Naive B cell (primary cell): Measurements from ENCODE around the gene KRTAP5-7. TPM values are rescaled to one million over a fixed set of nuclear protein-coding genes. Genes with fewer than 3 reads are reported as not detected.

Experiments used
- ATAC-seq, 2 donors: fragments of 150-1000 bp; cut with Tn5 transposase; 2 replicates each; pipeline ENCODE4 v1.10.0; 2021; ENCODE audit warnings: low read depth in 2 of 2, mild to moderate bottlenecking in 2 of 2, moderate library complexity in 2 of 2
- DNase-seq: peaks from one replicate; pipeline ENCODE4 v3.0.0; 2022
- H3K27ac Mint-ChIP-seq, 6 donors: one replicate each; pipeline ENCODE4 v1.8.0; 2020 to 2022; ENCODE audit warnings: mild to moderate bottlenecking in 6 of 6, mixed read lengths in 6 of 6, moderate library complexity in 5 of 6, inconsistent platforms in 2 of 6
- H3K27me3 Mint-ChIP-seq, 3 donors: one replicate each; pipeline ENCODE4 v1.8.0; 2021 to 2022; ENCODE audit warnings: mixed read lengths in 3 of 3, mild to moderate bottlenecking in 1 of 3
- H3K36me3 Mint-ChIP-seq, 2 donors: one replicate each; pipeline ENCODE4 v1.8.0; 2020 to 2022; ENCODE audit warnings: mixed read lengths in 2 of 2, inconsistent platforms in 1 of 2, mild to moderate bottlenecking in 1 of 2
- H3K4me1 Mint-ChIP-seq, 3 donors: one replicate each; pipeline ENCODE4 v1.8.0; 2020 to 2022; ENCODE audit warnings: mixed read lengths in 3 of 3, inconsistent platforms in 1 of 3, mild to moderate bottlenecking in 1 of 3, moderate library complexity in 1 of 3
- H3K4me3 Mint-ChIP-seq, 8 donors: one replicate each; pipeline ENCODE4 v1.8.0; 2020 to 2022; ENCODE audit warnings: mild to moderate bottlenecking in 8 of 8, mixed read lengths in 8 of 8, moderate library complexity in 8 of 8, inconsistent platforms in 2 of 8
- H3K9me3 Mint-ChIP-seq, 7 donors: one replicate each; pipeline ENCODE4 v1.8.0; 2020 to 2022; ENCODE audit warnings: mixed read lengths in 7 of 7, mild to moderate bottlenecking in 5 of 7, inconsistent platforms in 2 of 7, moderate library complexity in 1 of 7
- polyA plus RNA-seq, 6 donors: library from polyadenylated mRNA; unstranded; fragments of 300-500 nt; fragmentation: Illumina TruSeq; gene quantifications; one replicate each; pipeline ENCODE4 v1.2.3, GENCODE V29; 2021; ENCODE audit warnings: low read depth in 6 of 6

KRTAP5-7 gene
- polyA plus RNA-seq, 6 donors from 2014 or later, result not detected

GRCh38 chr11:71489311-71490043, 37.6 kb upstream of the KRTAP5-7 start:
- H3K36me3 Mint-ChIP-seq, result peaks cover 36 to 82% of the 10 kb centered on the region in 2 donors
- DNase-seq (no peak), ATAC-seq (no peak)
- H3K27me3 Mint-ChIP-seq, result no peaks in the 10 kb centered on the region
- H3K4me3 Mint-ChIP-seq, result no peak overlapping the region
- H3K4me1 Mint-ChIP-seq, result peaks cover 3 to 19% (median 12%) of the 10 kb centered on the region in 3 donors
- no peak overlapping the region for H3K27ac Mint-ChIP-seq
- H3K9me3 Mint-ChIP-seq, result no peaks in the 10 kb centered on the region

DNA sequence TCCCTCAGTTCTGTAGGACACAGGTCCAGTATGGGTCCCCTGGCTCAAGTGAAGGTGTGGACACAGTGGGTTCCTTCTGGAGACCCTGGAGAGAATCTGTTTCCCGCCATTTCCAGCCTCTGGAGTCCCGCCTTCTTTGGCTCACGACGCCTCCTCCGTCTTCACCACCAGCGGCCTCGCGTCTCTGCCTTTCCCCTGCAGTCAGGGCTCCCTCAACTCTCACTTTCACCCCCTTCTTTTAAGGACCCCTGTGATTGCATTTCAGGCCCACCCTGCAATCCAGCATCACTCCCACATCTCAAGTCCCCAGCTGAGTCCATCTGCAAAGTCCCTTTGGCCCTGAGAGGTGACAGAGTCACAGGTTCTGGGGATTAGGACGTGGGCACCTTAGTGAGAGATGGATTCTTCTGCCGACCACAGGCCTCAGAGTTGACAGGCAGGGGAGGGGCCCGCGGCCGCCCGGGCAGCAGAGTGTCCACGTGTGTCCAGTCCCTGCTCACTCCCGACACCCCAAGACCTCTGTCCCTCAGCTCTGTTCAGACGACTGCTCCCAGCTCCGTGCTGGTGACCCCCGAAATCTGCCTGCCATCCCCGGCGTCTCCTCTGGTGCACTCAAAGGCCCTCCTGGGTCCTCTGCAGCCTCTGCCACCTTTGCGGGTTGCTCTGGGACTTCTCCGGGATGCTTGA, 36.9 kb upstream of the KRTAP5-7 start:
- DNase-seq, result no peak
- Mint-ChIP-seq H3K27me3 (no peaks in the 10 kb centered on the region), H3K4me1 (peaks cover 3 to 16% (median 12%) of the 10 kb centered on the region in 3 donors), H3K9me3 (no peaks in the 10 kb centered on the region), H3K27ac (peak overlapping the region in 1 of 6 donors; percentile 69), H3K36me3 (peaks cover 40 to 82% of the 10 kb centered on the region in 2 donors), H3K4me3 (no peak overlapping the region)
- no peak for ATAC-seq

DNA sequence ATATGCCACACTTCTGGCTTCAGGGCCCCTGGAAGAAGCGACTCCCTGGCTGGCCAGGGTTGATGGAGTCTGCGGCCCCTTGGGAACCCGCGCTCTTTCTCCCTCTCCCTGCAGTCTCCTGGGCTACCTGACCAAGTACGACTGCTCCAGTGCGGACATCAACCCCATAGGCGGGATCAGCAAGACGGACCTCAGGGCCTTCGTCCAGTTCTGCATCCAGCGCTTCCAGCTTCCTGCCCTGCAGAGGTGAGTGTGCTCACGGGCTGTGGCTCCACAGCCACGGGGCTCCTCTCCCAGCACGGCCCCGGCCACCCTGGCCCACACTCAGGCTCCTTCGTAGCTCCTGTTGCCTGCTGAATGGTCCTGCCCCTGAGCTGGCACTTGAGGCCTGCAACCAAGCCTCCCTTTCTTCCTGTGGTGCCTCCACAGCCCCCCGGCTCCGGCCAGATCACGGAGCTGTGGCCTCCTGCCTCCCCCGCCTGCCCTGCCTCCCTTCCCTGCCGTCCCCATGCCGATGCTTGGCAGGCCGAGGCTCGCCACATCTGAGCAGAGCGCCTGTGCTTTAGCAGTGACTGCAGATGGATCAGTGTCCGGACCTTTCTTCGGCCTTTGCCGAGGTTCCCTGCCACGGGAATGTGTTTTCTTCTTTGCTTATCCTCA, 36.2 kb upstream of the KRTAP5-7 start:
- DNase-seq (no peak), ATAC-seq (no peak)
- peaks cover 3 to 14% (median 11%) of the 10 kb centered on the region in 3 donors for H3K4me1 Mint-ChIP-seq
- H3K27me3 Mint-ChIP-seq, result no peaks in the 10 kb centered on the region
- H3K36me3 Mint-ChIP-seq, result peaks cover 40 to 81% of the 10 kb centered on the region in 2 donors
- peak overlapping the region in 1 of 8 donors; percentile 84 for H3K4me3 Mint-ChIP-seq
- no peaks in the 10 kb centered on the region for H3K9me3 Mint-ChIP-seq
- peak overlapping the region in 1 of 6 donors; percentile 76 for H3K27ac Mint-ChIP-seq

GRCh38 chr11:71491531-71491930, 35.5 kb upstream of the KRTAP5-7 start:
- peaks cover 3 to 9% (median 5%) of the 10 kb centered on the region in 3 donors for H3K4me1 Mint-ChIP-seq
- H3K27me3 Mint-ChIP-seq, result no peaks in the 10 kb centered on the region
- H3K9me3 Mint-ChIP-seq, result no peaks in the 10 kb centered on the region
- ATAC-seq (no peak), DNase-seq (no peak)
- peaks cover 35 to 78% of the 10 kb centered on the region in 2 donors for H3K36me3 Mint-ChIP-seq
- peak overlapping the region in 1 of 6 donors; percentile 30 for H3K27ac Mint-ChIP-seq
- H3K4me3 Mint-ChIP-seq, result no peak overlapping the region

GRCh38 chr11:71491940-71492339, 35.1 kb upstream of the KRTAP5-7 start:
- no peaks in the 10 kb centered on the region for H3K27me3 Mint-ChIP-seq
- H3K4me1 Mint-ChIP-seq, result peaks cover 3 to 11% (median 4%) of the 10 kb centered on the region in 3 donors
- no peak overlapping the region for H3K4me3 Mint-ChIP-seq
- no peak for ATAC-seq
- no peak overlapping the region for H3K27ac Mint-ChIP-seq
- no peaks in the 10 kb centered on the region for H3K9me3 Mint-ChIP-seq
- no peak for DNase-seq
- peaks cover 37 to 78% of the 10 kb centered on the region in 2 donors for H3K36me3 Mint-ChIP-seq

DNA sequence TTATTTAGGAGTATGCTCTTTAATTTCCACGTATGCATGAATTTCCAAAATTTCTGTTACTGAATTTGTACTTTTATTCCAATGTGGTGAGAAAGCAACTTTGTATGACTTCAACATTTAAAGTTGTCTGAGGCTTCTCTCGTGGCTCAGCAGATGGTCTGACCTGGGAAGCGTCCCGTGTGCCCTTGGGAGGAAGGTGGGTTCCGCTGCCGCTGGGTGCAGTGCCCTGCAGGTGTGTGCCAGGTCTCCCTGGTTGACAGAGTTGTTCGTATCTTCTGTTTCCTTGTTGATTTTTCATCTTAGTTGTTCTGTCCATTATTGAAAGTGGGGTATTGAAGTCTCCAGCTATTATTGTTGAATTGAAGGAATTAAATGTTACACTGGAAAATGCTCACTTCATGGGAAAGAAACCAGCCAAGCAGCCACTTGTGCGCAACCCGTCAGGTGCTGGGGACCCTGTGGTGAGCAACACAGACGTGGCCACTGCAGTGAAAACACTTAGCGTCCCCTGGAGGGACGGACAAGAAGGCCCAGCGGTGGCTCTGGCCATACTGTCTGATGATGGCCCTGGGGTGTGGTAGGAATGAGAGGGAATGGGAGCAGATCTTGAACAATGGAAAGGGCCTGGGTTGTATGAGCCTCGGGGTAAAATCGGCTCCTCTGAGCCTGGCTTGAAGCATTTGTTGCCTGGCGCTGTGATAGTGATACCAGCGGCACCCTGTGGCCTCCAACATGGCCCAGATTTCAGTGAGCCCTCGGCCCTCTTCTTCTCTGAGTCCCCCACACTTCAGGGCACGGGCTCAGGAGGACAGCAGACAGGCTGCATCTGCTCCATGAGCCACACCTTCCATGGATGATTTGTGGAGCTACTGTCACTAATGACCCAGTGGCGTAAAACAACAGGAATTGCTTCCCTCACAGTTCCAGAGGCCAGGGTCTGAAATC, 31.5 kb upstream of the KRTAP5-7 start:
- H3K4me3 Mint-ChIP-seq, result peak overlapping the region in 1 of 8 donors; percentile 12
- H3K27ac Mint-ChIP-seq, result peak overlapping the region in 2 of 6 donors; percentile 58 to 64
- H3K36me3 Mint-ChIP-seq, result peaks cover 51 to 68% of the 10 kb centered on the region in 2 donors
- DNase-seq (no peak), ATAC-seq (no peak)
- H3K4me1 Mint-ChIP-seq, result peaks cover 0 to 8% (median 3%) of the 10 kb centered on the region in 3 donors
- H3K9me3 Mint-ChIP-seq, result no peaks in the 10 kb centered on the region
- H3K27me3 Mint-ChIP-seq, result no peaks in the 10 kb centered on the region

- H3K9me3 Mint-ChIP-seq, result no peaks in the 10 kb centered on the region
- peaks cover 51 to 62% of the 10 kb centered on the region in 2 donors for H3K36me3 Mint-ChIP-seq
- H3K27ac Mint-ChIP-seq, result peak overlapping the region in 2 of 6 donors; percentile 56 to 65
- no peaks in the 10 kb centered on the region for H3K27me3 Mint-ChIP-seq
- H3K4me1 Mint-ChIP-seq, result peaks cover 0 to 8% (median 3%) of the 10 kb centered on the region in 3 donors
- no peak for ATAC-seq
- no peak overlapping the region for H3K4me3 Mint-ChIP-seq
- DNase-seq, result no peak
These were observed 30.6 kb upstream of the KRTAP5-7 start for GRCh38 chr11:71496421-71496820.

GRCh38 chr11:71498091-71498490, 29.0 kb upstream of the KRTAP5-7 start:
- peaks cover 0 to 4% (median 3%) of the 10 kb centered on the region in 3 donors for H3K4me1 Mint-ChIP-seq
- ATAC-seq (no peak), DNase-seq (no peak)
- H3K36me3 Mint-ChIP-seq, result peaks cover 42 to 60% of the 10 kb centered on the region in 2 donors
- H3K4me3 Mint-ChIP-seq, result no peak overlapping the region
- H3K27me3 Mint-ChIP-seq, result no peaks in the 10 kb centered on the region
- no peaks in the 10 kb centered on the region for H3K9me3 Mint-ChIP-seq
- no peak overlapping the region for H3K27ac Mint-ChIP-seq

DNA sequence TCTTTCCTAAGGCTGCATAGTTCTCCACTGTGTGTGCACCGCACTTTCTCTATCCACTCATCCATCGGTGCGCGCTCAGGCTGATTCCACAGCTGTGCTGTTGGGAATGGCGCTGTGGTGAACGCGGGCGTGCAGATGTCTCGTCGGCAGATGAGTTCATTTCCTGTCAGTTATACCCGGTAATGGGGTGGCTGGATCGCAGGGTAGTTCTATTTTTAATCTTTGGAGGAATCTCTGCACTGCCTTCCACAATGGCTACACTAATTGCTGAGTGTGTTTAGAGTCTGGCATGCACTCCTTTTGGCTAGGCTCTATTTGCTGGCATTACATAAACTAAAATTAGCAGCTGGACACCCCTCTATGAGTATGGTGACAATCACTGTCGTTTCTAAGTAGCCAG, 27.9 kb upstream of the KRTAP5-7 start:
- Mint-ChIP-seq H3K27ac (peak overlapping the region in 1 of 6 donors; percentile 65), H3K9me3 (no peaks in the 10 kb centered on the region), H3K27me3 (no peaks in the 10 kb centered on the region), H3K36me3 (peaks cover 40 to 58% of the 10 kb centered on the region in 2 donors), H3K4me3 (no peak overlapping the region), H3K4me1 (peaks cover 1 to 7% (median 4%) of the 10 kb centered on the region in 3 donors)
- ATAC-seq (no peak), DNase-seq (no peak)

DNA sequence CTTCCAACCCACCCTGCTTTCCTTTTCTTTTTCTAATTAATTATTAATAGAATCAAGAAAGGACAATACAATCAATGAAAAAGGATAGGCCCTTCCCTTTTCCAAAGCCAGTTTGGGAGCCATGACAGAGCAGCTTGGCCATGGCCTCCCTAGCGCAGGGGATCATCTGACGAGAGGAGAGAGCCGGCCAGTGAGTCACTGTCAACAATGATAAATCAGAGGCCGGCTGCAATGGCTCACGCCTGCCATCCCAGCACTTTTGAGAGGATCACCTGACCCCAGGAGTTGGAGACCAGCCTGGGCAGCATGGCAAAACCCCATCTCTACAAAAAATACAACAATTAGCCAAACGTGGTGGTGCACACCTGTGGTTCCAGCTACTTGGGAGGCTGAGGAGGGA, 27.5 kb upstream of the KRTAP5-7 start:
- H3K27ac Mint-ChIP-seq, result no peak overlapping the region
- H3K4me1 Mint-ChIP-seq, result peaks cover 5 to 6% (median 6%) of the 10 kb centered on the region in 3 donors
- peaks cover 37 to 57% of the 10 kb centered on the region in 2 donors for H3K36me3 Mint-ChIP-seq
- H3K27me3 Mint-ChIP-seq, result no peaks in the 10 kb centered on the region
- no peak overlapping the region for H3K4me3 Mint-ChIP-seq
- H3K9me3 Mint-ChIP-seq, result no peaks in the 10 kb centered on the region
- DNase-seq (no peak), ATAC-seq (no peak)

- H3K27ac Mint-ChIP-seq, result peak overlapping the region in 1 of 6 donors; percentile 21
- peaks cover 30 to 54% of the 10 kb centered on the region in 2 donors for H3K36me3 Mint-ChIP-seq
- H3K4me1 Mint-ChIP-seq, result peaks cover 5 to 9% (median 9%) of the 10 kb centered on the region in 3 donors
- peaks cover 0 to 2% (median 0%) of the 10 kb centered on the region in 7 donors for H3K9me3 Mint-ChIP-seq
- DNase-seq (no peak), ATAC-seq (no peak)
- no peak overlapping the region for H3K4me3 Mint-ChIP-seq
- no peaks in the 10 kb centered on the region for H3K27me3 Mint-ChIP-seq
These were observed 26.5 kb upstream of the KRTAP5-7 start for GRCh38 chr11:71500601-71501021.

DNA sequence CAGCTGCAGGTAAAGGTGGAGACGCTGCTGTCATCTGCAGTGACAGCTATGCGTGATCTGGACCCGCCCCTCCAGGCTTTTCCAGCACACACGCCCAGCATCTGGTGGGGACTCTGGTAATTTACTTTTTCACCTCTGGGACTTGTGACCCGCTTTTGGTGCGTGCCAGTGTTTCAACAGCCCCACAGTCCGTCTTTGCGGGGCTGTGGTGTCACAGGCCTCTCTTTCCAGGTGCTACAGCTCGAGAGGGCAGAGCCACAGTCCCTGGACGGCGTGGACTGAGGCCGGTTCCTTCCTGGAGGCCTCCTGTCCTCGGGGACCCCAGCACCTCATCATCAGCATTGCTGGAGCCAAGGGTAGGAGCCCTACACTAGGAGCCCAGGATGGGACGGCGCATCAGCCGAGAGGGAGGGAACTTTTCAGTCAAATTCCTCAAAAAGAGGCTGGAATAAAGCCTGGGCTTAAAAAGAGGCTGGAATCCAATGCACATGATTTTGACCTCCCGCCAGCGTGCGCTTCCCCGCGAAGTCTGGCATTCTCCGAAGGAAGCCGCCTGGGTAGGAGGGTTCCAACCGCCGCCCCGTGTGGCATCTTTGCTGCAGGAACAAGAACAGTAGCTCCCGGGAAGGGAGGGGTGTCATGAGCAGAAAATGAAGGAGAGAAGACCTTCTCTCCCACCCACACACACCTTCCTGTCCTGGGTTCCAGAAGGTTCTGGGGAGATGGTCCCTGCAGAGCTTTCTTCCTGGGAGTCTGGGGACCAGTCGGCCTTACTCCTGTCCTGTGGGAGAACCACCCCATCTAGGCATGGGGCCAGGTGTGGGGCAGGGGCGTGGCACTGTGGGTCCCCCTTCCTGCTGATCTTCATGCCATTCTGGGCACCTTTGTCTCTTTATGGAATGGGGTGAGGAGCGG, 25.7 kb upstream of the KRTAP5-7 start:
- Mint-ChIP-seq H3K36me3 (peaks cover 32 to 58% of the 10 kb centered on the region in 2 donors), H3K27ac (peak overlapping the region in 1 of 6 donors; percentile 36), H3K4me3 (no peak overlapping the region), H3K9me3 (peaks cover 0 to 4% (median under 1%) of the 10 kb centered on the region in 7 donors), H3K4me1 (peaks cover 5 to 9% (median 9%) of the 10 kb centered on the region in 3 donors), H3K27me3 (no peaks in the 10 kb centered on the region)
- ATAC-seq (no peak), DNase-seq (no peak)
